Epithelial cell of esophagus (primary cell): ENCODE results near the gene ADAMTS17.

Source experiments
- DNase-seq: peaks from one replicate; pipeline ENCODE4 v3.0.0; 2010; ENCODE audit warnings: low read depth
- H3K4me3 ChIP-seq: 2 replicates; pipeline ENCODE4 v1.5.1; 2011; ENCODE audit warnings: mild to moderate bottlenecking, low read length, control low read depth
- CTCF ChIP-seq: IDR thresholded peaks from 2 replicates; pipeline ENCODE4 v1.5.1; 2011; ENCODE audit warnings: low read depth, mild to moderate bottlenecking, low read length, control low read depth, inconsistent platforms; ENCODE audit not compliant: insufficient read depth; ENCODE audit errors: missing control alignments

Gene ADAMTS17

GRCh38 chr15:100183921-100184495, 157.8 kb downstream of the ADAMTS17 start:
- no peak for TF ChIP-seq CTCF
- no peak for DNase-seq
- H3K4me3 ChIP-seq, result no peak overlapping the region

DNA sequence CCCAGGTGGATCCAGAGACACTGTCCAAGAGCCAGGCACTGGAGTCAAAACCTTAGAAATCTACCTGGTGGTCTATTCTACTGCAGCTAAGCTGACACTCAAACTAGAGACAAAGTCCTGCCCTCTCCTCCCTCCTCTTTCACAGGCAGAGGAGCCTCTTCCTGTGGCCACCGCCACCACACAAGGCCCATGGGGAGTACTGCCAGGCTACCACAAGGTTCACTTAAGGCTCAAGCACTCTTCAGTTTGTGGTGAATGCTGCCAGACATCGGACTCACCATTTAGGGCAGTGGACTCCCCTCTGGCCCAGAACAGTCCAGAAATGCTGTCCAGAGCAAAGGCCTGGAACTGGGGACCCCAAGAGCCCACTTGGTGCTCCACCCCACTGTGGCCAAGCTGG, 160.9 kb downstream of the ADAMTS17 start:
- DNase-seq, result no peak
- no peak for TF ChIP-seq CTCF
- H3K4me3 ChIP-seq, result no peak overlapping the region

DNA sequence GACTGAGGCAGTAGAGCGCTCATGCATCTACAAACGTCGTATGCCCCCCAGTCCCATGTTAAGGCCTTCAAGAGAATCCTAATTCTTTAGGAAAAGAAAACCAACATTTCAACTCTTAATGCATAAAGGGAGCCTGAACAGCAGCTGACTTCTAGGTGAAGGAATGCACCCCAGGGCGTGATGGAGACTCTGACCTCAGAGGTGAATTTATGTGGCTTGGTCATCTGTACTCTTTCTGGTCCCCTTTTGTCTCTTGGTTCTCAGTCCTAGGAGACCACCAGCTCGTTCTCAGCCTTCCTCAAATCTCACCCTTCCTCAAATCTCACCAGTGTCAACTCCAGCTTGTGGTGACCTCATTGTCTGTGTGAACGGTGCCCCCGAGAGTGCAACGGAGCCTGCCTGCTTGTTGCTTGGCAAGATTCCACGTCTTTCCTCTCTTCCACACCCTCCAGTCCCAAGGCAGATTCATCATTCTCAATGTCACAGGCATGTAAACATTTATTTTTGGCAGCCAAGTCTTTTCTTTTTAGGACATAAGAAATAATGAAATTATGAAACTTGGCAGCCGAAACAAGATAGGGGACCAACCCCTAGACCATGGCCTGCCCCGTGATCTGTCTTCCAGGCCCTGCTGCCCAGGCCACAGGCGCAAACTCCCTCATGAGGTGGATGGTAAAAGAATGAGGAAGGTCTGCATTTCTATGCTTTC, 166.2 kb downstream of the ADAMTS17 start:
- TF ChIP-seq CTCF, result no peak
- no peak overlapping the region for H3K4me3 ChIP-seq
- DNase-seq, result no peak

DNA sequence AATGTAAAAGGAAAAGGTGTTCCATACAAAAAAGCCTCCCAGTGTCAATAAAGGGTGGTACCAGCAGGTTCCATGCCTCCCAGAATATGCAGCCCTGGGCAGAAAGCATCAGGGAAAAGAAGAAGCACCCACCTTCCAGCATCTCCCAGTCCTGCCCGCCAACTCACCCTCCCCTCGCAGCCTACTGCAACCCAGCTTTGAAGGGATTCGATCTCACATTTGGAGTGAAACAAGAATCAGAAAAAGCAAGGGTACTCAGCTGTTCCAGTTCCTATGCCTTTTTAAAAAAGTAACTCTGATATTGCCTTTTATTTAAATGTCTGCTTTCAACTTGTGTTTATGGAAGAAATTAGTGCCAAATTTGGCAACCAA, 166.9 kb downstream of the ADAMTS17 start:
- DNase-seq, result no peak
- TF ChIP-seq CTCF, result no peak

DNA sequence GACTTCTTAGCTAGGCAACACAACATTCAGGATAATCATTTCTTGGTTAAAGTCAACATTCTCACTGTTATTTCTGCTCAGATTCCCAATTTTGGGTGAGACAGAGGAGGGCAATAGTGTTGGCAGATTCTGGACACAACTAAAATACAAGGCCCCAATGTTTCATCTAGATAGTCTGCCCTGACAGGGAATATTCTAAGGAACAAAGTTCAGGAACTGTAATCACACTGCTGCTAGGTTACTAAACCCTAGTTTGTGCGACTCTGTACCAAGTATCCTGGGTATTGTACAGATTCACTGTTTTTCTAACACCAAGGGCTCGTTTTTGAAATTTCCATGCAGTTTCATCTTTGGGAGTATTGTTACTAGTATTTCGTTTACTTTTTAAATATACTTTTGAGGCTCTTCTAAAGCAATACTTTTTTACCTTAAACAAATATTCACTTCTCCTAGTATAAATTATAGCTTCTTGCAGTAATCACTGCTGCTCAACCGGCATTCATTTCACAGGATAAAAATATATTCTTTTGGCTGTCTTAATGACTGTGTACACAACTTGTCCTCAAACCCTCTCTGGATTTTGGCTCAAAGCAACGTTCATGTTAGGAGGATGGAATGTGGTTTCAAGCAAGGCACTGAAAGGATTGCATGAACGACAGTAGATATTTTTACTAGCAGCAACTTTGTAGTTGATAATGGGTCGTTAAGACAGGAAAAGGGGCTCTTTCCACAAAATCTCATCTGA, 167.4 kb downstream of the ADAMTS17 start:
- TF ChIP-seq CTCF, result no peak
- no peak for DNase-seq
- no peak overlapping the region for H3K4me3 ChIP-seq

More for the DNA sequence above, 166.9 kb downstream of the ADAMTS17 start:
- H3K4me3 ChIP-seq, result no peak overlapping the region

DNA sequence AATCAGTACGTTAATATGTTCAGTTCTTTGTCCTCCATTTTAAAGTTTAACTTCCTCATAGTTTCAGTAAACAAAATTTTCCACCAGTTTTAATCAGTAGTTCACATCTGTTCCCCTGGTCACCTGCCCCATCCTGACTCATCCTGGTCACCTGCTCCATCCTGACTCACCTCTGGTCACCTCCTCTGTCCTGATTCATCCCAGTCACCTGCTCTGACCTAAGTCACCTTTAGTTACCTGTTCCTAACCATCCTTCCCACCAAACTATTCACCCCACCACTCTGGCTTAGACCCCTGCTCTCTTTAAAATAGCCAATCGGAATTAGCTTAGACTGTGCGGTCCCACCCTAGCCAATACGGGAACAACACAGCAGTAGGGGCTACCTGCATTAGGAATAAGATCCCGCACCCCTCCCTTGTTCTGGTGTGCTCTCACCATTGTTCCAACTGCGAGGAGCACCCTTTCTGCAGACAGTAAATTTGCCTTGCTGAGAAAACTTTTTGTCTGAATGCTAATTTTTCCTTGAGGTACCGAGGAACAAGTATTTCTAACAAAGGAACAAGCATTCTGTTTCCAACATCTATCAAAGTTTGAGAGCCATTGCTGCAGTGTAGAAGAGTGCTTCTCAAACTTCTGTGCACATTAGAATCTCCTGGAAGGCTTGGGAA, 169.3 kb downstream of the ADAMTS17 start:
- TF ChIP-seq CTCF, result no peak
- DNase-seq, result no peak
- H3K4me3 ChIP-seq, result no peak overlapping the region
